Activated naive CD4-positive, alpha-beta T cell treated with anti-CD3 and anti-CD28 coated beads, Interleukin-2, amount 10 ng/mL, durations not matched to agents 7 days and 5 days (primary cell): ENCODE measurements around the gene DLEC1.

Experiments
- CTCF ChIA-PET: fragments of 350-600 bp; sonication (Branson Sonifier 250); formaldehyde crosslinking; loops from one replicate; lab custom pipeline; 2021; ENCODE audit warnings: antibody characterized with exemption; lab: Charles Lee
- DNase-seq: peaks from one replicate; pipeline ENCODE4 v3.0.0-alpha.2; 2020
- H3K27ac Mint-ChIP-seq: one replicate; pipeline ENCODE4 v1.8.0; 2021; ENCODE audit warnings: mild to moderate bottlenecking, moderate library complexity, mixed read lengths
- H3K27me3 Mint-ChIP-seq: one replicate; pipeline ENCODE4 v1.8.0; 2021; ENCODE audit warnings: mild to moderate bottlenecking, mixed read lengths
- H3K36me3 Mint-ChIP-seq: one replicate; pipeline ENCODE4 v1.8.0; 2021; ENCODE audit warnings: mixed read lengths
- H3K4me1 Mint-ChIP-seq: one replicate; pipeline ENCODE4 v1.8.0; 2021; ENCODE audit warnings: mixed read lengths
- H3K4me3 Mint-ChIP-seq: one replicate; pipeline ENCODE4 v1.8.0; 2021; ENCODE audit warnings: mild to moderate bottlenecking, moderate library complexity, mixed read lengths
- H3K9me3 Mint-ChIP-seq: one replicate; pipeline ENCODE4 v1.8.0; 2021; ENCODE audit warnings: mixed read lengths

The DLEC1 gene

DNA sequence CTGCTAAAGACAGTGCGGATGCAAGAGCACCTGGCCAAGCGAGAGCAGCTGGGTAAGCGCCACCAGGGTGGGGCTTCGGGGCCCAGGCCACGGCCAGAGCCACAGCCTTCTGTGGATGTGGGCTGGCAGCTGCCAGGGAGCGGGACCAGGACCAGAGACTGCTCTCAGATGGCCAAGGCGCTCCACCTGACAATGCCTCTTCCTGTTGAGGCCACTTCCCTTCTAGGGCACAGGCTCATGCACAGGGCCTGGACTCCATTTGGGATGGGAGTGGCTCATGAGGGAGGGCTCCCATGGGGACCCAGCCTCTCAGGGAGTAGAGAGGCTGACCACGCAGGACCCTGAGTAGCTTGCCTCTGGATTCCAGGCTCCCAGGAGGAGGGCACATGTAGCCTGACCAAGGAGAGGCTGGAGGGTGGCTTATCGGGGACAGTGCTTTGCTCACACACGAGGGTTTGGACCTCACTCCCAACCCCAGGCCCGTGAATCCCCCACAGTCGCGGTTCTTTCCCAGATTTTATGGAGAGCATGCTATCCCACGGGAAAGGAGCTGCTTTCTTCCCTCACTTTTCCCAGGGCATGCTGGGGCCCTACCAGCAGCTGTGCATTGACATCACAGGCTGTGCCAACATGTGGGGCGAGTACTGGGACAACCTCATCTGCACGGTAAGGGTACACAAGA, 72.8 kb downstream of the DLEC1 start:
- Mint-ChIP-seq H3K4me3 (no peak overlapping the region), H3K36me3 (no peaks in the 10 kb centered on the region), H3K9me3 (no peaks in the 10 kb centered on the region), H3K27me3 (peaks cover 6% of the 10 kb centered on the region), H3K27ac (no peak overlapping the region), H3K4me1 (no peaks in the 10 kb centered on the region)
- no peak for DNase-seq
- CTCF ChIA-PET: no interaction called here

GRCh38 chr3:38112378-38112761, 73.4 kb downstream of the DLEC1 start:
- Mint-ChIP-seq H3K27ac (no peak overlapping the region), H3K9me3 (no peaks in the 10 kb centered on the region), H3K27me3 (peaks cover 6% of the 10 kb centered on the region), H3K4me3 (no peak overlapping the region), H3K4me1 (no peaks in the 10 kb centered on the region), H3K36me3 (no peaks in the 10 kb centered on the region)
- DNase-seq: no peak
- CTCF ChIA-PET: no interaction called here

DNA sequence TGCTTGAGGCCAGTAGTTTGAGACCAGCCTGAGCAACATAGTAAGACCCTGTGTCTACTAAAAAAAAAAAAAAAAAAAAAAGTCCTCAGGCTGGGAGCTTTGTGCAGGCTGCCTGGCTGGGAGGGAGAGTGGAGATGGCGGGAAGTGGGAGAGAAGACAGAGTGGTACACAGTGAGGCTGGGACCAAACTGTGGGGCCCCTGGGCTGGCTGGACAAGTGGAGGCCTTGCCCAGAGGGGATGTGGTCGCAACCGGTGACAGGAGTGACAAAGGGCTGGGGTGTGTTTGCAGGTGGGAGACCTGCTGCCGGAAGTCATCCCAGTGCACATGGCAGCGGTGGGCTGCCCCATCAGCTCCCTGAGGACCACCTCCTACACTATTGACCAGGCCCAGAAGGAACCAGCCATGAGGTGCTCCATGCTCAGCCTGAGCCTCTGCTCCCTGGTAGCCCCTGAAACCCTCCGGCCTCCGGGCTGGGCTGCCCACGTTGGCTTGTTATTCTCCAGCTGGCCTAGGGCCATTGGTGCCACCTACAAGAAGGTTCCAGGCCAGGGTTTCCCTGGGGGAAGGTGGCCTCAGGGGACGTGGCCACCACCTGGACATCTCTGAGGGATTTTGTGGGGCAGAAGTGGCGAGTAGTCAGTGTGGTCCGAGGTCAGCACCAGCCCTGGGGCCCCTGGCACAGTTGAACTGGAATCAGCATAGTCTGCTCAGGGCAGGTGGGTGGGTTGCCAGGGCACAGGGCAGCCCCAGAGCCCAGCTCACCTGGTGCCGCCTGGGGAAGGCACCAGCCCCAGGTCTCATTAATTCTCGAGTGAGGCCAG, 75.3 kb downstream of the DLEC1 start:
- Mint-ChIP-seq H3K4me3 (no peak overlapping the region), H3K27ac (no peak overlapping the region), H3K4me1 (peaks cover 3% of the 10 kb centered on the region), H3K36me3 (peaks cover 8% of the 10 kb centered on the region), H3K9me3 (no peaks in the 10 kb centered on the region), H3K27me3 (peaks cover 6% of the 10 kb centered on the region)
- no peak for DNase-seq
- CTCF ChIA-PET: no interaction called here

DNA sequence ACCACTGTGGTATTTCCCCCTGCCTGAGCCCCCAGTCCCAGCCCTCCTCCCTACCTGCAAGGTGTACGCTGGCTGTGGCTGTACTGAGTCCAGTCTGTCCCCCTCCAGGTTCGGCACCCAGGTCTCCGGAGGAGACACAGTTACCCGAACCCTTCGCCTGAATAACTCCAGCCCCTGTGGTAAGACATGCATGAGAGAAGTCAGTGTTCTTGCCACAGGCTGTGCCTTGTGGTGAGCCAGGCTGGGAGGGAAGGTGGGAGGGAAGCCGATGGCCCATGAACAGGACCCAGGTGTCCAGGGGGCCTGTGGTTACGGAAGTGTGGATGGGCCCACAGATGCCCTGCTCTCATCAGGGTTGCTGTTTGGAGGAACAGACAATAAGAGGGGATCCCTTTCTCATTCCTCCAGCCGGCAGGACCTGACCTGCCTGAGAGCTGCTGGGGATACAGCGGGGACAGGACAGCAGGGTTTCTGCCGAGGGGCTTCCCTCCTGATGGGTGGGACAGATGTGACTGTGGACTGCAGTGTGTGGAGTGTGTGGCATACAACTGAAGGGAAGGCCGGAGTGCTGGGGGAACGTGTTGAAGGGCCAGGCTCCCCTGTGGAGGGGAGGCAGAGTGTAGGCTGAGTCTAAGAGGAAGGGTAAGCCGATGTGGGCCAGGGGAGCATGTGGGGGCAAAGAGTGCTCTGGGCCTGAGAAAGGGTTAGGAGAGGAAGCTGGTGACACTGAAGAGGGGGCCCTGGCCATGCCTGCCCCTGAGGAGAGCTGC, 76.1 kb downstream of the DLEC1 start:
- H3K27me3 Mint-ChIP-seq: peaks cover 6% of the 10 kb centered on the region

DNA sequence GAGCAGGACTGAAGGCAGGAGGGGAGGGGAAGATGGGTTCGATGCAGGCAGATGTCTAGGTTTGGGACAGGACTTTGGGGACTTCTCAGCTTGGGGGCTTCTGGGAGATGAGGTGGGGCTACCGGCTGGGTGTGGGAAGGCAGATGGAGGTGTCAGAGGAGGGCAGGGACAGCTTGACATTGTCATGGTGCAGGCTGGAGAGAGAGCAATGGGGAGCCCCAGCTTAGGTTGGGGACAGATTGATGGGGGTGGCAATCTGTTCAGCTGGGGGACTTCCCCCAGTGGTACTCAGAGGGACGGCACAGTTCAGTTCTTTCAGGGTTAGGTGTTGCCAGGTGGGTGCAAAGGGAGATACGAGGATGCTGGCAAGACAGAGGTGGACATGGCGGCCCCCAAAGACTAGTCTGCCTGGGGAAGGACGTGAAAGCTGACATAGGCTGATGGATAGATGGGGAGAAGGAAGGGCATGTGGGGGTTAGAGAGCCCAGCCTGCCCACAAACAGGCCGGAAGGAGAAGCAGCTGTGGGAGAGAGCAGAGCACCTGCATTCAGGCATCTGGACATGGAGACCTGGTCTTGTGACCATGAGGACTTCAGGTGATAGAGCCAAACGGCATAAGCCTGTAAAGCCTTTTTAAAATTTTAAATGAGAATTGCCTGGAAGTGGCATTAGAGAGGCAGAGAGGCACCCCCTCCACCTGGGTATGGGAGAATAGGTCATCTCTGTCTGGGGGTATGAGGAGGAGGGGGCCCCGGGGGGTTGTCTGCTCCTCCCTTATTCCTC, 76.8 kb downstream of the DLEC1 start:
- CTCF ChIA-PET: interaction anchor here (1.3 to 7.6 kb wide), 6 partner anchors 14 to 372 kb away, joined by 3 to 76 read pairs (median 22); partner anchors contain the start of gene XYLB
- DNase-seq: peak; percentile 14
- Mint-ChIP-seq H3K27ac (peak overlapping the region; percentile 33), H3K36me3 (peaks cover 15% of the 10 kb centered on the region), H3K9me3 (no peaks in the 10 kb centered on the region), H3K4me3 (no peak overlapping the region), H3K4me1 (peaks cover 3% of the 10 kb centered on the region), H3K27me3 (peaks cover 6% of the 10 kb centered on the region)

More for the DNA sequence above, 76.1 kb downstream of the DLEC1 start:
- CTCF ChIA-PET: interaction anchor here (1.3 to 7.6 kb wide), 4 partner anchors 230 to 372 kb away, joined by 3 to 76 read pairs (median 15); partner anchors contain the start of gene XYLB
- Mint-ChIP-seq H3K27ac (peak overlapping the region; percentile 33), H3K36me3 (peaks cover 10% of the 10 kb centered on the region), H3K9me3 (no peaks in the 10 kb centered on the region), H3K4me3 (no peak overlapping the region), H3K4me1 (peaks cover 3% of the 10 kb centered on the region)
- no peak for DNase-seq

- peak; percentile 20 for DNase-seq
- Mint-ChIP-seq H3K27me3 (peaks cover 6% of the 10 kb centered on the region), H3K36me3 (peaks cover 18% of the 10 kb centered on the region), H3K4me3 (no peak overlapping the region), H3K9me3 (no peaks in the 10 kb centered on the region), H3K4me1 (peaks cover 3% of the 10 kb centered on the region), H3K27ac (no peak overlapping the region)
- CTCF ChIA-PET: interaction anchor here (1.1 to 7.6 kb wide), 10 partner anchors 13 to 371 kb away, joined by 3 to 76 read pairs (median 3); partner anchors contain the start of gene XYLB
Observed at GRCh38 chr3:38116471-38117162, 77.6 kb downstream of the DLEC1 start.

- Mint-ChIP-seq H3K27me3 (peaks cover 6% of the 10 kb centered on the region), H3K36me3 (peaks cover 21% of the 10 kb centered on the region), H3K27ac (no peak overlapping the region), H3K9me3 (no peaks in the 10 kb centered on the region), H3K4me3 (no peak overlapping the region), H3K4me1 (peaks cover 3% of the 10 kb centered on the region)
- CTCF ChIA-PET: interaction anchor here (0.7 to 7.6 kb wide), 14 partner anchors 8 to 380 kb away, joined by 3 to 76 read pairs (median 3); partner anchors contain the start of genes ACAA1, SLC22A13 and XYLB
- peak; percentile 18 for DNase-seq
Observed at GRCh38 chr3:38117163-38117716, 78.2 kb downstream of the DLEC1 start.

GRCh38 chr3:38117748-38118420, 78.9 kb downstream of the DLEC1 start:
- Mint-ChIP-seq H3K4me3 (no peak overlapping the region), H3K36me3 (peaks cover 27% of the 10 kb centered on the region), H3K9me3 (no peaks in the 10 kb centered on the region), H3K27me3 (peaks cover 6% of the 10 kb centered on the region), H3K4me1 (peaks cover 3% of the 10 kb centered on the region), H3K27ac (peak overlapping the region; percentile 22)
- peak; percentile 86 for DNase-seq
- CTCF ChIA-PET: interaction anchor here (0.6 to 7.6 kb wide), 19 partner anchors 8 to 379 kb away, joined by 3 to 76 read pairs (median 3); partner anchors contain the start of genes ACAA1, SLC22A13 and XYLB

- Mint-ChIP-seq H3K9me3 (no peaks in the 10 kb centered on the region), H3K4me1 (peaks cover 3% of the 10 kb centered on the region), H3K27ac (peak overlapping the region; percentile 71), H3K4me3 (no peak overlapping the region), H3K27me3 (peaks cover 6% of the 10 kb centered on the region), H3K36me3 (peaks cover 32% of the 10 kb centered on the region)
- CTCF ChIA-PET: interaction anchor here (0.6 to 7.6 kb wide), 16 partner anchors 8 to 365 kb away, joined by 3 to 76 read pairs (median 3); partner anchors contain the start of genes ACAA1 and XYLB
- DNase-seq: no peak
Observed at GRCh38 chr3:38118421-38119247, 79.6 kb downstream of the DLEC1 start.

DNA sequence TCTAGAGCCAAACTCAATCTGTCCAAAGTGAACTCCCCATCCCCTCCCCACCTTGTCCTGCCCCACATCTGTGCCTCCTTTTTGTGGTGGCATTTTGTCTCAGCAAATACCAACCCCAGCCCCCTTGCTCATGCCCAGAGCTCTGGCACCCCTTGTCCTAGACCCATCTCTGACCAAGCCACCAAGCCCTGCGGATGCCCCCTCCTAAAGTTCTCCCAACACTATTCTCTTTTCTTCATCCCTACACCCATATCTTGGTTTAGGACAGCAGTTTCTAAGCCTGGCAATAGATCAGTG, 80.2 kb downstream of the DLEC1 start:
- no peak overlapping the region for H3K4me3 Mint-ChIP-seq
- H3K27ac Mint-ChIP-seq: no peak overlapping the region
- CTCF ChIA-PET: interaction anchor here (0.6 to 7.6 kb wide), 11 partner anchors 11 to 362 kb away, joined by 3 to 76 read pairs (median 3); partner anchors contain the start of gene XYLB

GRCh38 chr3:38119821-38120692, 81.0 kb downstream of the DLEC1 start:
- DNase-seq: no peak
- H3K4me3 Mint-ChIP-seq: no peak overlapping the region
- CTCF ChIA-PET: interaction anchor here (0.7 to 7.6 kb wide), 6 partner anchors 10 to 225 kb away, joined by 3 to 76 read pairs (median 10); partner anchors contain the start of gene XYLB
- peaks cover 3% of the 10 kb centered on the region for H3K4me1 Mint-ChIP-seq
- H3K9me3 Mint-ChIP-seq: no peaks in the 10 kb centered on the region
- peaks cover 6% of the 10 kb centered on the region for H3K27me3 Mint-ChIP-seq
- H3K27ac Mint-ChIP-seq: no peak overlapping the region
- H3K36me3 Mint-ChIP-seq: peaks cover 38% of the 10 kb centered on the region

More for the DNA sequence above, 80.2 kb downstream of the DLEC1 start:
- Mint-ChIP-seq H3K9me3 (no peaks in the 10 kb centered on the region), H3K27me3 (peaks cover 6% of the 10 kb centered on the region), H3K36me3 (peaks cover 34% of the 10 kb centered on the region), H3K4me1 (peaks cover 3% of the 10 kb centered on the region)
- no peak for DNase-seq
